ENCODE results near the gene RPL31. TPM values are rescaled to one million over a fixed set of nuclear protein-coding genes. Genes with fewer than 3 reads are reported as not detected.

The RPL31 gene
- total RNA-seq, 1 donor from 2014 or later = 1,129 TPM

- TF ChIP-seq EZH2 (IDR thresholded peaks at IDR 0.05; ENCODE audit: insufficient read depth, low read length) = no peak
- no peak for TF ChIP-seq CTCF (IDR thresholded peaks at IDR 0.05; ENCODE audit: insufficient read depth, low read depth, low read length)
- Histone ChIP-seq H4K20me1 (ENCODE audit: insufficient read depth, low read length) (peaks cover 4% of the 10 kb centered on the region), H3K27ac (ENCODE audit: low read depth, low read length) (no peak overlapping the region), H3K27me3 (ENCODE audit: insufficient read depth, low read length) (no peaks in the 10 kb centered on the region), H3K9ac (ENCODE audit: low read length) (no peak overlapping the region), H2AFZ (ENCODE audit: low read depth, low read length) (no peak overlapping the region), H3K4me1 (ENCODE audit: insufficient read depth, low read length) (peaks cover 15% of the 10 kb centered on the region), H3K79me2 (ENCODE audit: insufficient read depth, low read length) (no peaks in the 10 kb centered on the region), H3K4me2 (ENCODE audit: low read length) (no peak overlapping the region), H3K4me3 (ENCODE audit: insufficient read depth, low read depth, low read length) (no peak overlapping the region), H3K9me3 (ENCODE audit: insufficient read depth, low read depth, low read length) (no peaks in the 10 kb centered on the region), H3K36me3 (ENCODE audit: insufficient read depth, low read length) (no peaks in the 10 kb centered on the region)
- no peak overlapping the region for H3K4me3 Mint-ChIP-seq (ENCODE audit: unreplicated experiment)
- H3K9me3 Mint-ChIP-seq (ENCODE audit: unreplicated experiment) = peaks cover 3% of the 10 kb centered on the region
- H3K27ac Mint-ChIP-seq (ENCODE audit: unreplicated experiment) = no peak overlapping the region
- DNase-seq (ENCODE audit: low read depth) = no peak
- no peaks in the 10 kb centered on the region for H3K36me3 Mint-ChIP-seq (ENCODE audit: low read depth, unreplicated experiment)
- peaks cover 12% of the 10 kb centered on the region for H3K4me1 Mint-ChIP-seq (ENCODE audit: low read depth, unreplicated experiment)
- no peaks in the 10 kb centered on the region for H3K27me3 Mint-ChIP-seq (ENCODE audit: low read depth, unreplicated experiment)
- no peak for FAIRE-seq
Measured at GRCh38 chr2:100982431-100982861, 19.6 kb upstream of the RPL31 start.

GRCh38 chr2:100983201-100983600 lies 18.9 kb upstream of the RPL31 start:
- no peaks in the 10 kb centered on the region for H3K9me3 ChIP-seq (ENCODE audit: insufficient read depth, low read depth, low read length)
- H3K36me3 ChIP-seq (ENCODE audit: insufficient read depth, low read length) = no peaks in the 10 kb centered on the region
- peaks cover 4% of the 10 kb centered on the region for H4K20me1 ChIP-seq (ENCODE audit: insufficient read depth, low read length)
- no peak for DNase-seq (ENCODE audit: low read depth)
- H3K4me2 ChIP-seq (ENCODE audit: low read length) = no peak overlapping the region
- no peak overlapping the region for H3K27ac ChIP-seq (ENCODE audit: low read depth, low read length)
- no peak for FAIRE-seq
- Mint-ChIP-seq H3K4me3 (ENCODE audit: unreplicated experiment) (no peak overlapping the region), H3K27me3 (ENCODE audit: low read depth, unreplicated experiment) (no peaks in the 10 kb centered on the region), H3K27ac (ENCODE audit: unreplicated experiment) (no peak overlapping the region), H3K9me3 (ENCODE audit: unreplicated experiment) (peaks cover 3% of the 10 kb centered on the region), H3K4me1 (ENCODE audit: low read depth, unreplicated experiment) (peaks cover 9% of the 10 kb centered on the region), H3K36me3 (ENCODE audit: low read depth, unreplicated experiment) (no peaks in the 10 kb centered on the region)
- H3K9ac ChIP-seq (ENCODE audit: low read length) = no peak overlapping the region
- H2AFZ ChIP-seq (ENCODE audit: low read depth, low read length) = no peak overlapping the region
- H3K4me3 ChIP-seq (ENCODE audit: insufficient read depth, low read depth, low read length) = no peak overlapping the region
- H3K4me1 ChIP-seq (ENCODE audit: insufficient read depth, low read length) = peaks cover 8% of the 10 kb centered on the region
- no peaks in the 10 kb centered on the region for H3K27me3 ChIP-seq (ENCODE audit: insufficient read depth, low read length)
- TF ChIP-seq CTCF (IDR thresholded peaks at IDR 0.05; ENCODE audit: insufficient read depth, low read depth, low read length) (no peak), EZH2 (IDR thresholded peaks at IDR 0.05; ENCODE audit: insufficient read depth, low read length) (no peak)
- H3K79me2 ChIP-seq (ENCODE audit: insufficient read depth, low read length) = no peaks in the 10 kb centered on the region

- no peaks in the 10 kb centered on the region for H3K9me3 ChIP-seq (ENCODE audit: insufficient read depth, low read depth, low read length)
- Mint-ChIP-seq H3K4me3 (ENCODE audit: unreplicated experiment) (no peak overlapping the region), H3K27me3 (ENCODE audit: low read depth, unreplicated experiment) (no peaks in the 10 kb centered on the region), H3K9me3 (ENCODE audit: unreplicated experiment) (peaks cover 3% of the 10 kb centered on the region), H3K4me1 (ENCODE audit: low read depth, unreplicated experiment) (peaks cover 8% of the 10 kb centered on the region), H3K27ac (ENCODE audit: unreplicated experiment) (no peak overlapping the region), H3K36me3 (ENCODE audit: low read depth, unreplicated experiment) (no peaks in the 10 kb centered on the region)
- no peak overlapping the region for H3K4me3 ChIP-seq (ENCODE audit: insufficient read depth, low read depth, low read length)
- no peak for TF ChIP-seq CTCF (IDR thresholded peaks at IDR 0.05; ENCODE audit: insufficient read depth, low read depth, low read length)
- TF ChIP-seq EZH2 (IDR thresholded peaks at IDR 0.05; ENCODE audit: insufficient read depth, low read length) = no peak
- H3K4me1 ChIP-seq (ENCODE audit: insufficient read depth, low read length) = peaks cover 3% of the 10 kb centered on the region
- H3K4me2 ChIP-seq (ENCODE audit: low read length) = no peak overlapping the region
- H3K9ac ChIP-seq (ENCODE audit: low read length) = no peak overlapping the region
- no peak overlapping the region for H2AFZ ChIP-seq (ENCODE audit: low read depth, low read length)
- no peak for DNase-seq (ENCODE audit: low read depth)
- no peak for FAIRE-seq
- peaks cover 4% of the 10 kb centered on the region for H4K20me1 ChIP-seq (ENCODE audit: insufficient read depth, low read length)
- no peaks in the 10 kb centered on the region for H3K27me3 ChIP-seq (ENCODE audit: insufficient read depth, low read length)
- no peak overlapping the region for H3K27ac ChIP-seq (ENCODE audit: low read depth, low read length)
- no peaks in the 10 kb centered on the region for H3K36me3 ChIP-seq (ENCODE audit: insufficient read depth, low read length)
- no peaks in the 10 kb centered on the region for H3K79me2 ChIP-seq (ENCODE audit: insufficient read depth, low read length)
Measured at GRCh38 chr2:100983684-100984310, 18.3 kb upstream of the RPL31 start.
